Right cardiac atrium (tissue), 5 donors: ENCODE data around the gene COA6. TPM values are rescaled to one million over a fixed set of nuclear protein-coding genes. Genes with fewer than 3 reads are reported as not detected.
"Not testable (repeated sequence)": the region's sequence is repeated elsewhere in the genome, so short reads cannot be mapped to it uniquely, and the experiment has no call there.

Source experiments
- ATAC-seq, 2 donors: fragments of 200-7000 bp; cut with Tn5 transposase; one replicate each; pipeline versions ENCODE4 v1.8.0 to v1.9.1; 2020; ENCODE audit warnings: moderate library complexity in 2 of 2, mild to moderate bottlenecking in 1 of 2
- DNase-seq, 3 donors: peaks; one replicate each; pipeline ENCODE4 v3.0.0-alpha.2; 2020
- H3K27ac ChIP-seq: one replicate; pipeline ENCODE4 v1.5.1; 2013; ENCODE audit warnings: mild to moderate bottlenecking, low read length, control low read depth, moderate library complexity
- H3K27me3 ChIP-seq: one replicate; pipeline ENCODE4 v1.6.1; 2013; ENCODE audit not compliant: control insufficient read depth, insufficient read depth
- H3K4me1 ChIP-seq: one replicate; pipeline ENCODE4 v1.6.1; 2013; ENCODE audit warnings: low read length; ENCODE audit not compliant: control insufficient read depth, insufficient read depth
- H3K4me3 ChIP-seq: one replicate; pipeline ENCODE4 v1.5.1; 2013; ENCODE audit warnings: low read length, control low read depth
- H3K9me3 ChIP-seq: one replicate; pipeline ENCODE4 v1.6.1; 2013; ENCODE audit warnings: low read length; ENCODE audit not compliant: control insufficient read depth
- WGBS: extraction: QIAGEN DNeasy Blood & Tissue Kit; methylation state at CpG from one replicate; pipeline ENCODE4 v1.1.7; 2013; 5-methylcytosine and 5-hydroxymethylcytosine counted together
- intact Hi-C, 4 donors: fragments of 100-400 bp; cut with DNase I; formaldehyde crosslinking; loops; one replicate each; pipeline versions ENCODE4 v1.11.0 to v1.14.0; 2022 to 2023
- polyA plus RNA-seq: library from polyadenylated mRNA; stranded (reverse); fragments of 200-250 nt; gene quantifications from one replicate; pipeline ENCODE4 v1.2.3, GENCODE V29; 2013
- total RNA-seq, 4 donors: library from RNA; stranded (reverse); fragmentation: NEBNext Ultra II Directional; extraction: Animal tissue kit (Norgen Biotek cat#: 25700); gene quantifications; one replicate each; pipeline ENCODE4 v1.2.1, GENCODE V29; 2021
- donor health status: healthy with polysubstance abuse.
- donor health status: DM: no; HTN: yes; CAD: no.
- donor health status: DM: no; HTN: no; CAD: no.
- donor health status: DM: no; HTN: yes; CAD: no; lungs with severe emphysema.
- donor health status: DM: yes; HTN: yes; CAD: no.

Gene COA6
- total and polyA plus RNA-seq, 5 donors = 24.7 to 94.3 (median 35.6) TPM

GRCh38 chr1:234396092-234396491 lies 22.8 kb downstream of the COA6 start:
- H3K27me3 ChIP-seq = no peaks in the 10 kb centered on the region
- no peak overlapping the region for H3K4me3 ChIP-seq
- ATAC-seq = no peak
- 93% methylated on average over 8 of the region's 8 CpGs for WGBS
- H3K9me3 ChIP-seq = no peaks in the 10 kb centered on the region
- intact Hi-C loops = no loop called here
- no peak overlapping the region for H3K27ac ChIP-seq
- H3K4me1 ChIP-seq = no peaks in the 10 kb centered on the region
- no peak for DNase-seq

- Histone ChIP-seq H3K4me3 (no peak overlapping the region), H3K27ac (no peak overlapping the region), H3K9me3 (no peaks in the 10 kb centered on the region), H3K4me1 (no peaks in the 10 kb centered on the region), H3K27me3 (no peaks in the 10 kb centered on the region)
- intact Hi-C loops = no loop called here
- WGBS = 90% methylated on average over 6 of the region's 6 CpGs
- ATAC-seq (no peak), DNase-seq (no peak)
Measured at GRCh38 chr1:234396871-234397270, 23.6 kb downstream of the COA6 start.

- H3K9me3 ChIP-seq = no peaks in the 10 kb centered on the region
- no peak overlapping the region for H3K4me3 ChIP-seq
- H3K4me1 ChIP-seq = no peaks in the 10 kb centered on the region
- no peaks in the 10 kb centered on the region for H3K27me3 ChIP-seq
- WGBS = 85% methylated on average over 3 of the region's 5 CpGs
- no peak overlapping the region for H3K27ac ChIP-seq
- DNase-seq (no peak), ATAC-seq (no peak)
- intact Hi-C loops = no loop called here
Measured at GRCh38 chr1:234397732-234398131, 24.5 kb downstream of the COA6 start.

DNA sequence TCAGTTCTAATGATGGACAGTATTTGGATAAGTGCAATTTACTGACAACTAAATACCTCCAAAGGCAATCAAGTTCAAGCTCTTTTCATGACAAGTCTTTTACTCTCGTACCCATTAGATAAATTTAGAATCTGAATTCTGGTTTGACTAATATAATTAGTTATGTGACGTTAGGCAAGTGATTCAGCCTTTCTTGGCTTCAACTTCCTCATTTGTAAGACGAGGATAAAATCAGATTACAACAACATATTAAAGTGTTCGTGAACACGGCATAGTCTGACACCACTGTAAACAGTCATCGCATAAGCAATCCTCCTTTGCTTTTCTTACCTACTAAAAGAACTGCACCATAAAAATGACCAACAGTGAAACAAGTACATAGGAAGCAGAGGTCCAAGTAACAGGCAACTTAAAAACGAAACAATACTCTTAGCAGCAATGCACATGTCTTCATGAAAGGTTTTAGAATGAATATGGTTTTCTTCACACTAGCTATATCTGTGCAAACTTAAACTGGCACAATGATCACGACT lies 25.7 kb downstream of the COA6 start:
- no peak overlapping the region for H3K4me3 ChIP-seq
- ATAC-seq = no peak
- no peak overlapping the region for H3K27ac ChIP-seq
- no peak for DNase-seq
- intact Hi-C loops = no loop called here
- H3K4me1 ChIP-seq = no peaks in the 10 kb centered on the region
- H3K9me3 ChIP-seq = no peaks in the 10 kb centered on the region
- WGBS = 71% methylated on average over 8 of the region's 8 CpGs
- no peaks in the 10 kb centered on the region for H3K27me3 ChIP-seq

GRCh38 chr1:234399515-234399914 lies 26.3 kb downstream of the COA6 start:
- intact Hi-C loops, H3K4me3 ChIP-seq, DNase-seq, H3K27ac ChIP-seq, ATAC-seq, H3K9me3 ChIP-seq, H3K4me1 ChIP-seq, H3K27me3 ChIP-seq: not testable (repeated sequence)
- WGBS = 84% methylated on average over 6 of the region's 6 CpGs

GRCh38 chr1:234400773-234401172 lies 27.5 kb downstream of the COA6 start:
- no peak for ATAC-seq
- no peak overlapping the region for H3K4me3 ChIP-seq
- no peaks in the 10 kb centered on the region for H3K9me3 ChIP-seq
- H3K4me1 ChIP-seq = no peaks in the 10 kb centered on the region
- H3K27ac ChIP-seq = no peak overlapping the region
- intact Hi-C loops = no loop called here
- DNase-seq = no peak
- no peaks in the 10 kb centered on the region for H3K27me3 ChIP-seq

DNA sequence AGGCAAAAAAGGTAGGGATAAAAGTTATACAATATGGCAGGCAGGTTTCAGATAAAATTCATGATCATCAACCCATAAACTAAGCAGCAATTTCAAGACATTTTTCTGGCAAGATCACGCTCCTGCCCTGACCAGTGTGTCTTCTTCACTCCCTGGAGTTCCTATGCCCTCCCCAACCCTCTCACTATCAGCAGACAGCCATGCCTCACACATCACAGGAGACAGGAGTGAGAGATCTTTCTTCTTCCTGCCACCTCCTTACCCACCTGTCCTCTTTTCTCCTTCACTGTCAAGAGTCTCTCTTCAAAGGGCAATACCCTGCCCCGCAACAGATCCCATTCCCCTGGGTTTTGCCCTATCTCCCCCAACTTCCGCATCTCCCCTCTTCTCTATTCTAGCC lies 28.4 kb downstream of the COA6 start:
- intact Hi-C loops = no loop called here
- H3K4me1 ChIP-seq = no peaks in the 10 kb centered on the region
- no peaks in the 10 kb centered on the region for H3K9me3 ChIP-seq
- ATAC-seq (no peak), DNase-seq (no peak)
- no peaks in the 10 kb centered on the region for H3K27me3 ChIP-seq
- no peak overlapping the region for H3K27ac ChIP-seq
- no peak overlapping the region for H3K4me3 ChIP-seq
- WGBS = 97% methylated on average over 3 of the region's 3 CpGs

DNA sequence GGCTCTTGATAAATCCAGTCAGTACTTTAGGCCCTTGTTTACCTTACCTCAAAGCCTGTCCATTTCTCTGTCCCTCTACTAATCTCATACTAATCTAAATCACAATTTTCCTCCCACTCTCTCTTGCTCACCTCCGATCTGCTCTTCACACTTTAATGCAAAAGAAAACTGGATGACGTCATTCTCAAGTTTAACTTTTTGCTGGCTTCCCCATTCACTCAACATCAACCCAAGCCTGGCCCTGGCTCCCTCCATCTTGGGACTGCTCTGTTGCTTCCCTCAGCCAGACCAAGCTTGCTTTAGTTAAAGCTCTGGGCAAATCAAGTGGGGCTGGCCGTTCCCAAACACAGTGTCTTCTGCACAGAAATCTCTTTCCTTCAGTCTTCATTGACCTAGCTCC lies 29.7 kb downstream of the COA6 start:
- intact Hi-C loops = no loop called here
- Histone ChIP-seq H3K4me1 (no peaks in the 10 kb centered on the region), H3K27ac (no peak overlapping the region), H3K27me3 (no peaks in the 10 kb centered on the region), H3K9me3 (no peaks in the 10 kb centered on the region), H3K4me3 (no peak overlapping the region)
- no peak for DNase-seq
- 93% methylated on average over 3 of the region's 3 CpGs for WGBS
- no peak for ATAC-seq

GRCh38 chr1:234405676-234406075 lies 32.4 kb downstream of the COA6 start:
- ATAC-seq = no peak
- no peak for DNase-seq
- WGBS = 63% methylated on average over 6 of the region's 6 CpGs

GRCh38 chr1:234406871-234407270 lies 33.6 kb downstream of the COA6 start:
- WGBS = 74% methylated on average over 4 of the region's 4 CpGs
- ATAC-seq (no peak), DNase-seq (no peak)
- intact Hi-C loops = no loop called here
- Histone ChIP-seq H3K4me1 (no peaks in the 10 kb centered on the region), H3K4me3 (no peak overlapping the region), H3K27ac (no peak overlapping the region), H3K9me3 (no peaks in the 10 kb centered on the region), H3K27me3 (no peaks in the 10 kb centered on the region)

More at GRCh38 chr1:234405676-234406075, 32.4 kb downstream of the COA6 start:
- intact Hi-C loops = no loop called here
- no peaks in the 10 kb centered on the region for H3K9me3 ChIP-seq
- H3K4me3 ChIP-seq = no peak overlapping the region
- no peaks in the 10 kb centered on the region for H3K27me3 ChIP-seq
- no peaks in the 10 kb centered on the region for H3K4me1 ChIP-seq
- no peak overlapping the region for H3K27ac ChIP-seq

DNA sequence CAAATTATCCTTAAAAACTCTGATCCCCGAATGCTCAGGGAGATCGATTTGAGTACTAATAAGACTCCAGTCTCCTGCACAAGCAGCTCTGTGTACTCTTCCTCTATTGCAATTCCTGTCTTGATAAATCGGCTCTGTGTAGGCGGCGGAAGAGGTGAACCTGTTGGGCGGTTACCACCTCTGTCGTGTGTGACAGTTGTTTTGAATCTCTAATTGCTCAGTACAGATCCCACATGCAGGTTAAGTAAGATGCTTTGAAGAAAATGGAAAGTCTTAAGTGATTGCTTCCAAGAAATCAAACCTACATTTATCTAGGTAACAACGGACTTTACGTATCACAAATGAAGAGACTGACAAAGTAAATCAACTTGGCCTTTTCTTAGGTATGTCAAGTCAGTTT lies 35.5 kb downstream of the COA6 start:
- 93% methylated on average over 9 of the region's 9 CpGs for WGBS
- ATAC-seq = no peak
- no peak overlapping the region for H3K4me3 ChIP-seq
- H3K4me1 ChIP-seq = no peaks in the 10 kb centered on the region
- H3K9me3 ChIP-seq = no peaks in the 10 kb centered on the region
- no peak overlapping the region for H3K27ac ChIP-seq
- intact Hi-C loops = no loop called here
- no peaks in the 10 kb centered on the region for H3K27me3 ChIP-seq
- no peak for DNase-seq

- no peaks in the 10 kb centered on the region for H3K9me3 ChIP-seq
- DNase-seq = no peak
- no peaks in the 10 kb centered on the region for H3K27me3 ChIP-seq
- 78% methylated on average over 5 of the region's 5 CpGs for WGBS
- intact Hi-C loops = no loop called here
- no peaks in the 10 kb centered on the region for H3K4me1 ChIP-seq
- H3K27ac ChIP-seq = no peak overlapping the region
- no peak overlapping the region for H3K4me3 ChIP-seq
- ATAC-seq = no peak
Measured at GRCh38 chr1:234409328-234409727, 36.1 kb downstream of the COA6 start.
